PC-3 (cell line): ENCODE results near the gene SLC44A1.

Experiments used
- EZH2 ChIP-seq: fragments of 300-600 bp; sonication (generic); IDR thresholded peaks from one replicate; pipeline ENCODE4 v1.6.1; 2017; ENCODE audit warnings: antibody characterized with exemption, mild to moderate bottlenecking, low read length; ENCODE audit not compliant: unreplicated experiment
- EZH2phosphoT487 ChIP-seq: fragments of 300-600 bp; sonication (generic); IDR thresholded peaks from 2 replicates; pipeline ENCODE4 v1.6.1; 2018; ENCODE audit warnings: mild to moderate bottlenecking, antibody characterized with exemption, low read length, borderline replicate concordance
- TF ChIP-seq, protein P1 (sequence below): fragments of 300-600 bp; sonication (generic); conservative IDR thresholded peaks from 2 replicates; pipeline ENCODE4 v1.5.1; 2017; ENCODE audit warnings: antibody characterized with exemption, low read depth, mild to moderate bottlenecking, low read length

DNA sequence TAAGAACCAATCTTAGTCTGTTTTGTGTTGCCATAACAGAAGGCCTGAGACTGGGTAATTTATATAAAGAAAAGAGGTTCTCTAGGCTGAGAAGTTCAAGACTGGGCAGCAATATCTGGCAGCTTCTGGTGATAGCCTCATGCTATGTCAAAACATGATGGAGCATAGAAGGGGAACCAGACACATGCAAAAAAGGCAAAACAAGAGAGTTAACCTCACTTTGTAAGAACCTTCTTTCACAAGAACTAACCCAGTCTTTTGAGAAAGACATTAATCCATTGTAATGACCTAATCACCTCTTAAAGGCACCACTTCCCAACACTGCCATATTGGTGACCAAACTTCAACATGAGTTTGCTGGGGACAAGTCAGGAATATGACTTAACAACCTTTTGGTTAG lies 240.7 kb downstream of the SLC44A1 start:
- TF ChIP-seq EZH2 (no peak), EZH2phosphoT487 (no peak)
- TF ChIP-seq, protein P1, sequence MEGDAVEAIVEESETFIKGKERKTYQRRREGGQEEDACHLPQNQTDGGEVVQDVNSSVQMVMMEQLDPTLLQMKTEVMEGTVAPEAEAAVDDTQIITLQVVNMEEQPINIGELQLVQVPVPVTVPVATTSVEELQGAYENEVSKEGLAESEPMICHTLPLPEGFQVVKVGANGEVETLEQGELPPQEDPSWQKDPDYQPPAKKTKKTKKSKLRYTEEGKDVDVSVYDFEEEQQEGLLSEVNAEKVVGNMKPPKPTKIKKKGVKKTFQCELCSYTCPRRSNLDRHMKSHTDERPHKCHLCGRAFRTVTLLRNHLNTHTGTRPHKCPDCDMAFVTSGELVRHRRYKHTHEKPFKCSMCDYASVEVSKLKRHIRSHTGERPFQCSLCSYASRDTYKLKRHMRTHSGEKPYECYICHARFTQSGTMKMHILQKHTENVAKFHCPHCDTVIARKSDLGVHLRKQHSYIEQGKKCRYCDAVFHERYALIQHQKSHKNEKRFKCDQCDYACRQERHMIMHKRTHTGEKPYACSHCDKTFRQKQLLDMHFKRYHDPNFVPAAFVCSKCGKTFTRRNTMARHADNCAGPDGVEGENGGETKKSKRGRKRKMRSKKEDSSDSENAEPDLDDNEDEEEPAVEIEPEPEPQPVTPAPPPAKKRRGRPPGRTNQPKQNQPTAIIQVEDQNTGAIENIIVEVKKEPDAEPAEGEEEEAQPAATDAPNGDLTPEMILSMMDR, result no peak
